Activated CD8-positive, alpha-beta T cell treated with anti-CD3 and anti-CD28 coated beads for 36 hours (primary cell): ENCODE data around the gene CHIC1. TPM values are rescaled to one million over a fixed set of nuclear protein-coding genes. Genes with fewer than 3 reads are reported as not detected.
A peak's percentile ranks its signal among the peaks of the same experiment; 100 is the strongest.
"Not testable (repeated sequence)": the region's sequence is repeated elsewhere in the genome, so short reads cannot be mapped to it uniquely, and the experiment has no call there.

Experiments
- ATAC-seq: fragments of 200-7000 bp; cut with Tn5 transposase; one replicate; pipeline ENCODE4 v1.10.0; 2021; ENCODE audit warnings: mild to moderate bottlenecking, moderate library complexity
- CTCF ChIA-PET: fragments of 350-600 bp; sonication (Branson Sonifier 250); formaldehyde crosslinking; loops from one replicate; lab custom pipeline; 2021; ENCODE audit warnings: antibody characterized with exemption; lab: Charles Lee
- POLR2A ChIA-PET: fragments of 350-600 bp; sonication (Branson Sonifier 250); formaldehyde crosslinking; loops from one replicate; lab custom pipeline; 2021; ENCODE audit warnings: antibody characterized with exemption; lab: Charles Lee
- DNase-seq: peaks from one replicate; pipeline ENCODE4 v3.0.0-alpha.2; 2020
- H3K27ac Mint-ChIP-seq: one replicate; pipeline ENCODE4 v1.8.0; 2021; ENCODE audit warnings: mild to moderate bottlenecking, mixed read lengths
- H3K27me3 Mint-ChIP-seq: one replicate; pipeline ENCODE4 v1.8.0; 2021; ENCODE audit warnings: mixed read lengths
- H3K36me3 Mint-ChIP-seq: one replicate; pipeline ENCODE4 v1.8.0; 2021; ENCODE audit warnings: low read depth, mixed read lengths
- H3K4me1 Mint-ChIP-seq: one replicate; pipeline ENCODE4 v1.8.0; 2021; ENCODE audit warnings: low read depth, mixed read lengths
- H3K4me3 Mint-ChIP-seq: one replicate; pipeline ENCODE4 v1.8.0; 2021; ENCODE audit warnings: mild to moderate bottlenecking, moderate library complexity, mixed read lengths
- H3K9me3 Mint-ChIP-seq: one replicate; pipeline ENCODE4 v1.8.0; 2021; ENCODE audit warnings: mixed read lengths
- CTCF ChIP-seq: fragments of 200-600 bp; IDR thresholded peaks from one replicate; pipeline ENCODE4 v1.8.0; 2022; ENCODE audit warnings: antibody characterized with exemption, mild to moderate bottlenecking
- intact Hi-C: fragments of 100-400 bp; cut with micrococcal nuclease; formaldehyde crosslinking; loops from one replicate; pipeline ENCODE4 v1.10.0; 2022
- total RNA-seq, 2 experiments: library from RNA; stranded (reverse); gene quantifications; one replicate each; pipeline ENCODE4 v1.2.3, GENCODE V29; 2021

Gene CHIC1
- total RNA-seq, 2 experiments from 2014 or later: 3.9 to 4.4 TPM

GRCh38 chrX:73561801-73562200 lies 1.2 kb upstream of the CHIC1 start:
- POLR2A ChIA-PET: no interaction called here
- H3K9me3 Mint-ChIP-seq: no peaks in the 10 kb centered on the region
- DNase-seq: no peak
- intact Hi-C loops: no loop called here
- H3K4me1 Mint-ChIP-seq: peaks cover 17% of the 10 kb centered on the region
- TF ChIP-seq CTCF: no peak
- H3K27ac Mint-ChIP-seq: peak overlapping the region; percentile 97
- H3K27me3 Mint-ChIP-seq: no peaks in the 10 kb centered on the region
- no peak for ATAC-seq
- peak overlapping the region; percentile 83 for H3K4me3 Mint-ChIP-seq
- no peaks in the 10 kb centered on the region for H3K36me3 Mint-ChIP-seq
- CTCF ChIA-PET: no interaction called here

- POLR2A ChIA-PET: interaction anchor here (0.6 kb wide), 1 partner anchor 77 kb away, joined by 4 read pairs; no protein-coding TSS in a partner anchor
- ATAC-seq: no peak
- Mint-ChIP-seq H3K9me3 (no peaks in the 10 kb centered on the region), H3K27me3 (no peaks in the 10 kb centered on the region), H3K4me3 (peak overlapping the region; percentile 83), H3K36me3 (no peaks in the 10 kb centered on the region), H3K27ac (peak overlapping the region; percentile 97), H3K4me1 (peaks cover 17% of the 10 kb centered on the region)
- CTCF ChIA-PET: no interaction called here
- DNase-seq: no peak
- no peak for TF ChIP-seq CTCF
- intact Hi-C loops: no loop called here
These were observed 539 bp upstream of the CHIC1 start for GRCh38 chrX:73562458-73562857.

GRCh38 chrX:73563738-73564068 lies 706 bp downstream of the CHIC1 start:
- ChIA-PET CTCF (no interaction called here), POLR2A (no interaction called here)
- Mint-ChIP-seq H3K4me3 (peak overlapping the region; percentile 83), H3K36me3 (no peaks in the 10 kb centered on the region), H3K27ac (peak overlapping the region; percentile 97), H3K9me3 (no peaks in the 10 kb centered on the region), H3K27me3 (no peaks in the 10 kb centered on the region), H3K4me1 (peaks cover 17% of the 10 kb centered on the region)
- intact Hi-C loops: no loop called here
- no peak for TF ChIP-seq CTCF
- DNase-seq: no peak
- ATAC-seq: peak; percentile 51

GRCh38 chrX:73577361-73577760 lies 14.4 kb downstream of the CHIC1 start:
- Mint-ChIP-seq H3K4me3 (no peak overlapping the region), H3K9me3 (peaks cover 4% of the 10 kb centered on the region), H3K27me3 (no peaks in the 10 kb centered on the region), H3K27ac (no peak overlapping the region), H3K4me1 (peaks cover 23% of the 10 kb centered on the region), H3K36me3 (peaks cover 18% of the 10 kb centered on the region)
- CTCF ChIA-PET: no interaction called here
- ATAC-seq (no peak), DNase-seq (no peak)
- intact Hi-C loops: no loop called here
- TF ChIP-seq CTCF: no peak
- POLR2A ChIA-PET: no interaction called here

- CTCF ChIA-PET: no interaction called here
- ATAC-seq: peak; percentile 34
These were observed 18.1 kb downstream of the CHIC1 start for GRCh38 chrX:73581002-73581628.

GRCh38 chrX:73597758-73598157 lies 34.8 kb downstream of the CHIC1 start:
- CTCF ChIA-PET, H3K27me3 Mint-ChIP-seq, H3K4me3 Mint-ChIP-seq, H3K4me1 Mint-ChIP-seq, H3K27ac Mint-ChIP-seq, ATAC-seq, intact Hi-C loops, DNase-seq, POLR2A ChIA-PET, H3K9me3 Mint-ChIP-seq: not testable (repeated sequence)
- peaks cover 44% of the 10 kb centered on the region for H3K36me3 Mint-ChIP-seq

More at GRCh38 chrX:73581002-73581628, 18.1 kb downstream of the CHIC1 start:
- POLR2A ChIA-PET: no interaction called here
- Mint-ChIP-seq H3K4me1 (peaks cover 19% of the 10 kb centered on the region), H3K36me3 (peaks cover 3% of the 10 kb centered on the region), H3K27me3 (no peaks in the 10 kb centered on the region), H3K9me3 (no peaks in the 10 kb centered on the region), H3K27ac (no peak overlapping the region), H3K4me3 (no peak overlapping the region)
- no peak for DNase-seq
- TF ChIP-seq CTCF: no peak
- intact Hi-C loops: no loop called here
